OCI-LY3 (cell line): ENCODE measurements around the gene STON2.

Experiments
- H2AFZ ChIP-seq: fragments of 200-600, 300-600 bp; shearing (Covaris generic); 2 replicates; pipeline ENCODE4 v1.6.0; 2014; ENCODE audit warnings: antibody characterized with exemption, low read depth, low read length
- H3K27ac ChIP-seq: fragments of 200-600, 300-600 bp; sonication (generic); 2 replicates; pipeline ENCODE4 v1.5.1; 2014; ENCODE audit warnings: mild to moderate bottlenecking, low read length, moderate library complexity, mixed read lengths
- H3K27me3 ChIP-seq: fragments of 200-600, 300-600 bp; sonication (generic); 2 replicates; pipeline ENCODE4 v1.6.1; 2014; ENCODE audit warnings: low read depth, low read length, mixed read lengths
- H3K36me3 ChIP-seq: fragments of 200-600, 300-600 bp; sonication (generic); replicated peaks from 2 replicates; pipeline ENCODE3; 2014; ENCODE audit warnings: low read depth, low read length, mixed read lengths
- H3K4me1 ChIP-seq: fragments of 300-600, 200-600 bp; sonication (generic); 2 replicates; pipeline ENCODE4 v1.6.1; 2014; ENCODE audit warnings: low read length, mixed read lengths
- H3K4me2 ChIP-seq: fragments of 200-600, 300-600 bp; sonication (generic); 2 replicates; pipeline ENCODE4 v1.6.1; 2014; ENCODE audit warnings: low read length, mixed read lengths
- H3K4me3 ChIP-seq: fragments of 300-600, 200-600 bp; sonication (generic); 2 replicates; pipeline ENCODE4 v1.5.1; 2014; ENCODE audit warnings: antibody characterized with exemption, mild to moderate bottlenecking, low read length, moderate library complexity
- H3K79me2 ChIP-seq: fragments of 300-600, 200-600 bp; shearing (Covaris generic); 2 replicates; pipeline ENCODE4 v1.6.1; 2014; ENCODE audit warnings: mild to moderate bottlenecking, low read length, mixed read lengths
- H3K9ac ChIP-seq: fragments of 300-600, 200-600 bp; shearing (Covaris generic); 2 replicates; pipeline ENCODE4 v1.6.0; 2014; ENCODE audit warnings: mild to moderate bottlenecking, low read length, moderate library complexity
- H3K9me3 ChIP-seq: fragments of 200-600, 300-600 bp; shearing (Covaris generic); 2 replicates; pipeline ENCODE4 v1.6.1; 2014; ENCODE audit warnings: low read length, mixed read lengths; ENCODE audit not compliant: insufficient read depth
- H4K20me1 ChIP-seq: fragments of 200-600, 300-600 bp; sonication (generic); 2 replicates; pipeline ENCODE4 v1.6.1; 2016; ENCODE audit warnings: low read length, mixed read lengths; ENCODE audit not compliant: insufficient read depth
- EZH2phosphoT487 ChIP-seq: fragments of 200-600 bp; shearing (Covaris generic); IDR thresholded peaks from 2 replicates; pipeline ENCODE4 v1.6.1; 2018; ENCODE audit warnings: antibody characterized with exemption, mixed run types, low read depth
- TF ChIP-seq, protein P1 (sequence below): fragments of 200-600, 300-600 bp; sonication (generic); IDR thresholded peaks from 2 replicates; pipeline ENCODE4 v1.5.1; 2014; ENCODE audit warnings: antibody characterized with exemption, low read length, low read depth

Gene STON2

DNA sequence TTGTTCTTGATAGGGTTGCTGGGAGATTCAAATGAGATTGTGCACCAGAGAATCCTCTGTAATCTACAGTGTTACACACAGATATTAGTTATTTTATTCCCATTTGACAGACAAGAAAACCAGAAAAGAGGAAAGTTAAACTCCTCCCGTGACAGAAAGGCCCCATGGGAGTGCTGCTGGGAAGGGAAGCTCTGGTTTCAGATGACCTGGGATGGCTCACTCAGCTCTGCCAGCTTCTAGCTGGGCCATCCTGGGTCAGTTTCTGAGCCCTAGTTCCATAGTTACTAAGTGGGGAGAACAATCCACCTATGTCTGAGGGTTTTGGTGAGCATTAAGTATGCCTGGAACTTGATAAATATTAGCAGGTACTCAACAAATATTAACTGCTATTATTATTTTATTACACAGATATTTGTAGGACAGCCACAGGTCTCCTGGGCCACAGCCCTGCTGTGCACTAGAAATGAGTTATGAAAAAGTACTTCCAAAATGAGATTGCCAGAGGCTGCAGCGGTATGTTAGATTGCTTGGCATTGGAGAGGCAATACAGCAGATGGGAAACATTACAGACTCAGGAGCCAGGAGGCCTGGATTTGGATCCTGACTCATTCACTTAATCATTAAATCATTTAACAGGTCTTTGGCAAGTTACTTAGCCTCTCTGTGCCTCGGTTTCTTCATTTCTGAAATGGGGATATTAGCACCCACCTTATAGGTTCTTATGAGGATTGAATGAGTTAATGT, 47.1 kb upstream of the STON2 start:
- Histone ChIP-seq H4K20me1 (no peaks in the 10 kb centered on the region), H3K27ac (no peak overlapping the region), H3K27me3 (peaks cover 39% of the 10 kb centered on the region), H3K36me3 (no peaks in the 10 kb centered on the region), H3K79me2 (no peaks in the 10 kb centered on the region), H3K9ac (no peak overlapping the region), H3K4me1 (no peaks in the 10 kb centered on the region), H3K9me3 (no peaks in the 10 kb centered on the region), H3K4me2 (no peak overlapping the region), H2AFZ (no peak overlapping the region), H3K4me3 (no peak overlapping the region)
- TF ChIP-seq EZH2phosphoT487: no peak
- TF ChIP-seq, protein P1, sequence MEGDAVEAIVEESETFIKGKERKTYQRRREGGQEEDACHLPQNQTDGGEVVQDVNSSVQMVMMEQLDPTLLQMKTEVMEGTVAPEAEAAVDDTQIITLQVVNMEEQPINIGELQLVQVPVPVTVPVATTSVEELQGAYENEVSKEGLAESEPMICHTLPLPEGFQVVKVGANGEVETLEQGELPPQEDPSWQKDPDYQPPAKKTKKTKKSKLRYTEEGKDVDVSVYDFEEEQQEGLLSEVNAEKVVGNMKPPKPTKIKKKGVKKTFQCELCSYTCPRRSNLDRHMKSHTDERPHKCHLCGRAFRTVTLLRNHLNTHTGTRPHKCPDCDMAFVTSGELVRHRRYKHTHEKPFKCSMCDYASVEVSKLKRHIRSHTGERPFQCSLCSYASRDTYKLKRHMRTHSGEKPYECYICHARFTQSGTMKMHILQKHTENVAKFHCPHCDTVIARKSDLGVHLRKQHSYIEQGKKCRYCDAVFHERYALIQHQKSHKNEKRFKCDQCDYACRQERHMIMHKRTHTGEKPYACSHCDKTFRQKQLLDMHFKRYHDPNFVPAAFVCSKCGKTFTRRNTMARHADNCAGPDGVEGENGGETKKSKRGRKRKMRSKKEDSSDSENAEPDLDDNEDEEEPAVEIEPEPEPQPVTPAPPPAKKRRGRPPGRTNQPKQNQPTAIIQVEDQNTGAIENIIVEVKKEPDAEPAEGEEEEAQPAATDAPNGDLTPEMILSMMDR: no peak

- Histone ChIP-seq H3K36me3 (no peaks in the 10 kb centered on the region), H3K4me3 (no peak overlapping the region), H4K20me1 (no peaks in the 10 kb centered on the region), H3K27me3 (peaks cover 43% of the 10 kb centered on the region), H3K27ac (no peak overlapping the region), H3K4me1 (no peaks in the 10 kb centered on the region), H2AFZ (no peak overlapping the region), H3K4me2 (no peak overlapping the region), H3K9me3 (no peaks in the 10 kb centered on the region), H3K9ac (no peak overlapping the region), H3K79me2 (no peaks in the 10 kb centered on the region)
- TF ChIP-seq, protein P1: no peak
- no peak for TF ChIP-seq EZH2phosphoT487
Observed at GRCh38 chr14:81446279-81447007, 46.3 kb upstream of the STON2 start.

DNA sequence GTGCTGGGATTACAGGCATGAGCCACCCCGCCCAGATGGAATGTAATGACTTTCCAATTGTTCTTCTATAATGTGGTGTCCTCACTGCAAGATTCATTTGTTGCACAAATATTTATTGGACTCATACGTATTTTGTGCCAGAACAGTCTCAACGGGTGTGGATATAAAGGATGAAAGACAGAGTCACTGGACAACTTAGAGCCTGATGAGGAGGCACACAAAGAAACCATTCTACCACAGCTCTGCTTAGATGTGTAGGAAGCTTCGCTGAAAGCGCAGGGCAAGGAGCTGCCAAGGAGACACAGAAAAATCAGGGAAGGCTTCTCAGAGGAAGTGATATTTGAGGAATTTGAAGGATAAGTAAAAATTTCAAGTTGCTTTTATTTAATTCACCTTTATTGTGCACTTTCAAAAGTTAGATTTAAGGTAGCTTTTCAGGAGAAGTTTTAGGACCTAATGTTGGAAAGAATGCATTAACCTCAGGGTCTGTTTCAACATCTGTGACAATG, 41.6 kb upstream of the STON2 start:
- no peaks in the 10 kb centered on the region for H4K20me1 ChIP-seq
- no peaks in the 10 kb centered on the region for H3K36me3 ChIP-seq
- H3K9ac ChIP-seq: no peak overlapping the region
- H3K4me2 ChIP-seq: no peak overlapping the region
- no peak for TF ChIP-seq EZH2phosphoT487
- TF ChIP-seq, protein P1: no peak
- no peaks in the 10 kb centered on the region for H3K4me1 ChIP-seq
- no peak overlapping the region for H3K27ac ChIP-seq
- H3K4me3 ChIP-seq: no peak overlapping the region
- peaks cover 40% of the 10 kb centered on the region for H3K27me3 ChIP-seq
- H2AFZ ChIP-seq: no peak overlapping the region
- H3K9me3 ChIP-seq: no peaks in the 10 kb centered on the region
- H3K79me2 ChIP-seq: no peaks in the 10 kb centered on the region

DNA sequence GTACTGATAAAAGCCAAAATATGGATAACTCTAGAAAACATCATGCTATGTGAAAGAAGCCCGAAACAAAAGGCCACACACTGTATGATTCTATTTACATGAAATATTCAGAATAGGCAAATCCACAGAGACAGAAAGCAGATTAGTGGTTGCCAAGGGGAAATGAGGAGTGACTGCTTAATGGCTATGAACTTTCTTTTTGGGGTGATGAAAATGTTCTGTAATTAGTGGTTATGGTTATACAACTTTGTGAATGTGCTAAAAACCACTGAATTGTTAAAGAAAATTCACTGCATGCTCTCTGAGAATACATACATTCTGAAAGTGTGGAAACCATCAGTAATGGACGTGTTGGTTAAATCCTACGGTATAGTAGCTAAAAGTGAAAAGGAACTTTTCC, 39.9 kb upstream of the STON2 start:
- TF ChIP-seq EZH2phosphoT487: no peak
- TF ChIP-seq, protein P1: no peak
- Histone ChIP-seq H3K9ac (no peak overlapping the region), H3K9me3 (no peaks in the 10 kb centered on the region), H2AFZ (no peak overlapping the region), H3K27ac (no peak overlapping the region), H3K4me3 (no peak overlapping the region), H4K20me1 (no peaks in the 10 kb centered on the region), H3K27me3 (peaks cover 40% of the 10 kb centered on the region), H3K4me2 (no peak overlapping the region), H3K79me2 (no peaks in the 10 kb centered on the region), H3K36me3 (no peaks in the 10 kb centered on the region), H3K4me1 (no peaks in the 10 kb centered on the region)
